Measurements from ENCODE around the gene TXK.
"Not testable (repeated sequence)": the region's sequence is repeated elsewhere in the genome, so short reads cannot be mapped to it uniquely, and the experiment has no call there.

TXK gene

GRCh38 chr4:48134081-48134480, at the start of gene TXK:
TSS of gene TXK (minus strand) at chr4:48134250. CDS start at chr4:48134170, 80 bp downstream.
- peak; percentile 29 for DNase-seq

GRCh38 chr4:48180234-48180633, 46.2 kb upstream of the TXK start:
- peak; percentile 9 for DNase-seq

GRCh38 chr4:48178931-48179330, 44.9 kb upstream of the TXK start:
- DNase-seq: no peak

GRCh38 chr4:48175806-48176205, 41.8 kb upstream of the TXK start:
- DNase-seq: peak; percentile 7

GRCh38 chr4:48175328-48175727, 41.3 kb upstream of the TXK start:
- no peak for DNase-seq

- DNase-seq: peak; percentile 15
Measured at GRCh38 chr4:48173056-48173991, 39.3 kb upstream of the TXK start.

GRCh38 chr4:48172651-48173050, 38.6 kb upstream of the TXK start:
- no peak for DNase-seq

- DNase-seq: peak; percentile 23
Measured at GRCh38 chr4:48169636-48170035, 35.6 kb upstream of the TXK start.

GRCh38 chr4:48167538-48168263, 33.7 kb upstream of the TXK start:
- DNase-seq: peak; percentile 19

GRCh38 chr4:48164561-48164960, 30.5 kb upstream of the TXK start:
- DNase-seq: not testable (repeated sequence)

GRCh38 chr4:48163746-48164145, 29.7 kb upstream of the TXK start:
- DNase-seq: no peak

GRCh38 chr4:48162162-48162561, 28.1 kb upstream of the TXK start:
- DNase-seq: no peak

GRCh38 chr4:48157271-48157670, 23.2 kb upstream of the TXK start:
- no peak for DNase-seq

- DNase-seq: no peak
Measured at GRCh38 chr4:48156423-48156822, 22.4 kb upstream of the TXK start.

GRCh38 chr4:48153791-48154550, 19.9 kb upstream of the TXK start:
- no peak for DNase-seq

- DNase-seq: no peak
Measured at GRCh38 chr4:48152259-48152658, 18.2 kb upstream of the TXK start.

- DNase-seq: no peak
Measured at GRCh38 chr4:48149827-48150370, 15.8 kb upstream of the TXK start.

- DNase-seq: no peak
Measured at GRCh38 chr4:48147621-48148020, 13.6 kb upstream of the TXK start.

GRCh38 chr4:48141048-48141447, 7.0 kb upstream of the TXK start:
- DNase-seq: peak; percentile 52

- DNase-seq: no peak
Measured at GRCh38 chr4:48139691-48140090, 5.6 kb upstream of the TXK start.

- peak; percentile 36 for DNase-seq
Measured at GRCh38 chr4:48138936-48139335, 4.9 kb upstream of the TXK start.

GRCh38 chr4:48138511-48138910, 4.5 kb upstream of the TXK start:
- no peak for DNase-seq

GRCh38 chr4:48137846-48138245, 3.8 kb upstream of the TXK start:
- DNase-seq: no peak

Data from activated CD4-positive, alpha-beta T cell treated with anti-CD3 and anti-CD28 coated beads, Interleukin-10, Interleukin-2, amounts not matched to agents 100 ng/mL and 50 ng/mL, durations not matched to agents 16 hours and 8 hours (primary cell).